Activated T-helper 9 cell treated with anti-CD3 and anti-CD28 coated beads, Interleukin-2, amount 50 U/mL, for 16 hours (primary cell): ENCODE data around the gene TAP1.

Source experiments
- DNase-seq: peaks from one replicate; pipeline ENCODE4 v3.0.0-alpha.2; 2020; ENCODE audit warnings: low read depth

TAP1 gene

GRCh38 chr6:32862725-32863124 lies 9.2 kb upstream of the TAP1 start:
- DNase-seq = no peak

- DNase-seq = no peak
Measured at GRCh38 chr6:32860674-32861073, 7.2 kb upstream of the TAP1 start.

GRCh38 chr6:32858194-32858593 lies 4.7 kb upstream of the TAP1 start:
- DNase-seq = no peak

DNA sequence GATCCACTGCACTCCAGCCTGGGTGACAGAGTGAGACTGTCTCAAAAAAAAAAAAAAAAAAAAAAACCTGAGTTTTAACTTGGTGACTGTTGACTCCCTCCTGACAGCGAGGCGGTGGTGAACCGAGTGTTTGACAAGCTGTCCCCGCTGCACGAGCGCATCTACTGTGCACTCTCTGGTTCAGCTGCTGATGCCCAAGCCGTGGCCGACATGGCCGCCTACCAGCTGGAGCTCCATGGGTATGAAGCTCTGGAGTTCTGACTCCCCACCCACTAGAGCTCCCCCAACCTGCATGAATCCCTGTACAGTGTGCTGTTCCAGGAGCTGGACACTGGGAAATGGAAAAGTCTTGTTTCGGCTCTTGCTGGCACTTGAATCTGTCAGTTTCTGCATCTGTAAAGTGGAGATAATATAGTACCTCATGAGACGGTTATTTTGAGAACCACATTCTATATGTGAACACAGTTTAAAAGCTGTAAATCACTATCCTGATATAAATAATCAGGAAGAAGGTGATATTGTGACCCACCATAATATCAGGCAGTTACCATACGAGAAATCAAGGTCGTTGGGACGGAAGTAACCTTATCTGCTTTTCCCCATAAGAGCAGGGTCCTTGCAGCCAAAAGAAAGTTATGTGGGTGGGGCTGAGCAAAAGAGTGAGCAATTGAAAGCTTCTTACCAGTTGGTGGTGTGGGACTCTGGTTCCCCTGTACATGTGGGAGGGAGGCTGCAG lies 3.8 kb upstream of the TAP1 start:
- DNase-seq = no peak

DNA sequence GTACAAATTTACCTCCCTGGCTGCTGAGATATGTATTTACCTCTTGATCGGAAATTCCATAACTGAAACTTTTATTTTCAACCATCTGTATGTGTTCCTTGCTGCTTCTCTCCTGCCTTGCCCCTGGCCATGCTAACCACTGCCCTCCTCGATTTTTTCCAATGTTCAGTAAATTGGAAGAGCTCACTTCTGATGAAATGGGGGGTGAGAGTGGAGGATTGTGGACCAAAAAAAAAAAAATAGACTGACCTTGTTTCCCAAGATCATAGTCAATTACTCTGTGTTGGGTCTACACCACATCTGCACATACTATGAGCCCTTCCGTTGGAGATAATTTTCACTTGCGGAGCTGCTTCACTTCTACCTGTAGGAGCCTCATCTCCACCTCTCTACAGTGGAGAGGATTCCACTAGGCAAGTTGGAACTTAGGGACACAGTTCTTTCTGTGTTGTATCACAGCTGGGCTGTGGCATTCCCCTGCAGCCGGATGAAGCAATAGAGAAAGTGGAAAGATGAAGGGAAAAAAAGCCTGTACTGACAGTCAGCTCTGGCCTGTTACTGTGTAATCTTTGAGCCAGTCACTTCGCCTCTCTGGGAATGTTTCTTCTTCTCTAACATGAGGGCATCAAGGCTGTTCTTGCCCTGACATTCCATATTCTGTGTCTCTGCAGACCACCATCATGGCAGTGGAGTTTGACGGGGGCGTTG lies 2.1 kb upstream of the TAP1 start:
- DNase-seq = no peak

GRCh38 chr6:32854376-32855178 lies 1.1 kb upstream of the TAP1 start:
- peak; percentile 48 for DNase-seq

DNA sequence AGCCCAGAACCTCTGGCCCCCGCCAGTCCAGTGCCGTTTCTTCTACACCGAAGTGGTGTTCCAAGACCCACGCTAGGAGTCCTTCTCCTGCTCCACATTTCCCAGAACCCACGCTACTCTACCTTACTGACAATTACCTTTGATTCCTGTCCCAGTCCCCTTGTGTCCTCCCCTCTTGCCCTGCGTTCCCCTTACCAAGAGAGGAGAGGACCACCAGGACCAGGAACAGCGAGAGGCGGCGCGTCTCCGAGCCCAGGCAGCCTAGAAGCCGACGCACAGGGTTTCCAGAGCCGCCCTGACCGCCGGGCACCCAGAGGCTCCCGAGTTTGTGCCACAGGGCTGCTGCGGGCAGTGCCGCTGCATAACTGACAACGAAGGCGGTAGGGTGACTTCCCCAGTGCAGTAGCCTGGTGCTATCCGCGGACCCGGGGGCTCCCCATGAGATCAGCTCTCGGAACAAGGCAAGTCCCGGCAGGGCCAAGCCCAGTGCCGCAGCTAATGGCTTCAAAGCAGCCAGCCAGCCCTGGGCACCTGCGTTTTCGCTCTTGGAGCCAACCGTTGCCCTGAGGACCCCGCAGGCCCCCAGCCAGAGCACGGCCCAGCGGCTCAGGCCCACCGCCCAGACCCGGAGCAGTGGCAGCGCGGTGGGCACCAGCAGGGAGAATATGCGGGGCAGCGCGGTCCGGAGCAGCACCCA lies 512 bp downstream of the TAP1 start:
- DNase-seq = peak; percentile 51

DNA sequence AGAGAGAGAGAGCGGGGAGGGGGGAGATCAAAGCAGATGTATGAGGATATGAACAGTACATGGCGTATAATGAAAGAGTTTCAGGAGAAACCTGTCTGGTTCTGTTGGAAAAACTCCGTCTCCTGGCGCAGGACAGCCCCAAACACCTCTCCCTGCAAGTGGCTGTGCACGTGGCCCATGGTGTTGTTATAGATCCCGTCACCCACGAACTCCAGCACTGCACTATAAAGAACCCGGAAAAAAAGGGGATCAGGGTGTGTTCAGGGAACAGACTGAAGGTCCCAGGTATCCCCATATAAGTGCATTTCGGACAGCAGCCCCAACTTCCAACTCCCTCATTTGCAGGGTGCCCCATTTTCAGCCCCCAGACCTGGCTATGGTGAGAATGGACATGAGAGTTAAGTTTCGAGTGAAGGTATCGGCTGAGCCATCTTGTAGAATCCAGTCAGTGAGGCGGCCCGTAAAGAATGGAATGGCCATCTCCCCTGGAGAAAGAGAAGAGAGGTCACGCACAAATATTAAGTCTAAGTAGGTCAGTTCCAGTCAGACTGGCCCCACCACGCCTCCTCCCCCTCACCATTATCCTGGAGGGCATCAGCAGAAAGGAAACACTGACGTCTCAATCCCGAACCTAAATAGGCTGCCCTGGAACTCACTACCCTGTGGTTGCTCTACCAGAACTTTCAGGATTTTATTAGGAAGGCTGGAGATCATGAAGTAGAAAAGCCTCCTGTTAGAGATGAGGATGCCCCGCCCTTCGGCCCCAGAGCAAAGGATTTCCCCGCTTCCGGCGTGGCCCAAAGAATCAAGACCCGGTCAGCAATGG lies 1.3 kb downstream of the TAP1 start:
- no peak for DNase-seq

DNA sequence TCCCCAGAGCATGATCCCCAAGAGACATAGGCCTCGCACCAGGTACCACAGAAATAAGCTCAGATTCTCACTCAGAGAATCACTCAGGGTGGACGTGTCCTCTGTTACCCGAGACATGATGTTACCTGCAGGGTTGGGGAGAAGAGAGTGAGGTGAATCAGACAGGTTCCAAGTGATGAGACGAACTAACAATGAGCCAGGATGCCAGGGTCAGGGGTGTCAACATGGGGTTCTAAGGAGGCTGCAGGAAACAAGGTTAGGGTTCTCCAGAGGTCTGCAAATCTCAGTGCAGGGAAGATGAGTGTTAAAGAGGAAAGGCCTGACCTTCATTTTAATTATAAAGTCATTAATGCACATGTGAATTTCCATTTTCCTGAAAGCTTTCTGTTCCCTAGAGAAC lies 2.5 kb downstream of the TAP1 start:
- no peak for DNase-seq

- DNase-seq = no peak
Measured at GRCh38 chr6:32849126-32849525, 4.4 kb downstream of the TAP1 start.

DNA sequence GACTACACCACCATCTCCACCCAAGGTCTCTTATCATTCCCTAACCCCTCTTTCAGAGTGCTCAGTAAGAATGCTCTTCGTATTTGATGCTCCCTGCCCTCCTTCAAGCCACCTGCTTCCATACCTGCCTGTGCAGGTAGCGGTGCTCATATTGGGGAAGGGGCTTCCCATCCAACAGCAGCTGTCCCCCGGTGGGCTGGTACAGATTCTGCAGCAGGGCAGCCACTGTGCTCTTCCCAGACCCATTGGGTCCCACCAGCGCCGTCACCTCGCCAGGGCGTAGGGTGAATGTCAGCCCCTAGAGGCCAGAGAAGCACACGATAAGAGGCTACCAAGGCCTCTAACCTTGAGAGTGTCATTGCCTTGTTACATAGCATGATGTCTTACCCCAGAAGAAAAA lies 5.7 kb downstream of the TAP1 start:
- no peak for DNase-seq

DNA sequence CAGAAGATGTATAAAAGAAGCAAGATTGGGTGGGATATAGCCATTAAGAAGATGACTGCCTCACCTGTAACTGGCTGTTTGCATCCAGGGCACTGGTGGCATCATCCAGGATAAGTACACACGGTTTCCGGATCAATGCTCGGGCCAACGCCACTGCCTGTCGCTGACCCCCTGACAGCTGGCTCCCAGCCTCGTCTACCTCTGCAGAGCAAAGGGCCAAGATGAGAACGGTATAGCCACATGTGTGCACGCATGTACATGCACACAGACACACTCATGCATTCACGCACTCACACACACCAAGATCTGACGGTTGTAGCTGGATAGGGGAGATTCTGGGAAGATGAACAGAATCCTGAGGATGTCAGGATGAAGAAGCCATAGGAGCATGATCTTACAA lies 6.5 kb downstream of the TAP1 start:
- no peak for DNase-seq

DNA sequence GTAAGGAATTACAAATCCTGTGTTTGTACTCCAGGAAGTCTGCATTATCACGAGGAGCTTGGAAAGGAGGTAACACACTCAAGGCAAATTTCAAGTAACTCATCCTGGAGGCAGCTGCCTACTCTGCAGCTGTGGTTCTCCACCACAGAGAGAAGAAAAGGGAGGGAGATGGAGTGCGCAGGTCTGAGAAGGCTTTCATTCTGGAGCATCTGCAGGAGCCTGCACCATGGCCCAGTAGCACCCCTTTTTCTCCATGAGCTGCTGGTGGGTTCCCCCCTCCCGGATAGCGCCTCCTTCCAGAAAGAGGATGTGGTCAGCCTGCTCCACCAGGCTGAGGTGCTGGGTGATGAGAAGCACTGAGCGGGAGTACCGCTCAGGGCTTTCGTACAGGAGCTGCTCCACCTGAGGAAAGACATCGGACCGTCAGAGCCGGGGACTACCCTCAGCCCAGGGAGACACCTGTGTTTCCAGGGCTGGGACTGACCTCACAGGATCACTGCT lies 8.1 kb downstream of the TAP1 start:
- no peak for DNase-seq

- DNase-seq = no peak
Measured at GRCh38 chr6:32844839-32845383, 8.6 kb downstream of the TAP1 start.

- peak; percentile 96 for DNase-seq
Measured at GRCh38 chr6:32843979-32844838, 9.3 kb downstream of the TAP1 start, which contains the start of gene PSMB8. TSS of gene PSMB8 (minus strand) at chr6:32844047. CDS start at chr6:32843996, 51 bp downstream.

DNA sequence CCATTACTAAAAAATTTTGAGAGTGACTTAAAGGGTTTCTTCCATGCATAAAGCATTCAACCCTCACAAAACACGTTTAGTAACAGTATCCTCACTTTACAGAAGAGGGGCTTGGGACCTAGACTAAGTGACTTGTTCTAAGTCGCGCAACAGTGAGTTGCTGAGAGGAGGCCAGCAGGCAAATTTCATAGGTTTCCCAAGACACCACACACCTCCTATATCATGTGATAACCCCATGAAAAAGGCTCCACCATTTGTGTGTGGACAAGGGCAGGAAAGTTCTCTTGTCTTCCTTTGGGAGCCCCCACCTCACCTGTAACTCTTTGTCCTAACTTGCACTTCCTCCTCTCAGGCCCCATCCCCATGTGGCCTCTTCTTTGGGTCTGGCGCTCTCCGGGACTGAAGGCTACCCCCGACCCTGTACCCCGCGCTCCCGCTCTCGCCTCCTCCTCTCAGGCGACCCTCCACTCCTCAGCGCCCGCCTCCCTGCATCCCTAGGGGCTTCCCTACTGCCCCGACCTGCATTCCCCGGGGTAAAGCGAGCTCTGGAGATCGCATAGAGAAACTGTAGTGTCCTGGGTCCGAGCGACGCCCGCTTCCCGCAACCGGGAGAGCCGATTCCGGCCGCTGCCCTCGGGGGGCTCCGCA lies 10.0 kb downstream of the TAP1 start:
- DNase-seq = no peak

- no peak for DNase-seq
Measured at GRCh38 chr6:32842690-32843089, 10.8 kb downstream of the TAP1 start.

DNA sequence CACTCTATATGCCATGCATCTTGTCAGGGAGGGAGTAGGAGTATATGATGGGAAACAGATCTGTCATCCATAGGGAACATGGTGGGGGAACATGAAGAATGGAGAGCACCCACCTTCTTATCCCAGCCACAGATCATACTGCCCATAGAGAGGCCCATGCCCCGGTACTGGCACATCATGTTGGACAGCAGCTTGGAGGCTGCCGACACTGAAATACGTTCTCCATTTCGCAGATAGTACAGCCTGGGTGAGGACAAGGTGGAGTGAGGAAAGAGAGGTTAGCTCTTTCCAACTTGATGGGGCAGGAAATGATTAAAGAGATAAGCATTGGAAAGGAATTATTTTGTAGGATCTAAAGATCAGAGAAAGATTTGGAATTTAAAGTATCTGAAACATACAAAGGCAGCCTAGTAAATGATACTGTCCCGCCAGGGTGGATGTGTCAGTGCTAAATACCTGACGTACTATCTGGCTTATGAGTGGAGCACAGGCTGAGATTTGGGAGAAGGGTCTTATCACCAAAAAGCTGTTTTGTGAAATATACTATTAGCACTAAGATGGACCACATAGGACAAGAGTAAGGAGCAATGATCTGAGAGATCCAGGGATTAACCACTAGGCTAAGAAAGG lies 11.4 kb downstream of the TAP1 start:
- no peak for DNase-seq
